ACC112 (cell line): ENCODE results near the gene HTATIP2.
A peak's percentile ranks its signal among the peaks of the same experiment; 100 is the strongest.
"Not testable (repeated sequence)": the region's sequence is repeated elsewhere in the genome, so short reads cannot be mapped to it uniquely, and the experiment has no call there.

ENCODE experiments used
- H2AFZ ChIP-seq: fragments of 200-600 bp; sonication (generic); one replicate; pipeline ENCODE4 v1.6.0; 2017; ENCODE audit warnings: antibody characterized with exemption, low read length; ENCODE audit not compliant: unreplicated experiment
- H3K27ac ChIP-seq: fragments of 200-600 bp; sonication (generic); 2 replicates; pipeline ENCODE4 v1.5.1; 2014; ENCODE audit warnings: low read depth, mild to moderate bottlenecking, antibody characterized with exemption, low read length, moderate library complexity
- H3K27me3 ChIP-seq: fragments of 200-600 bp; sonication (generic); 2 replicates; pipeline ENCODE4 v1.6.1; 2014; ENCODE audit warnings: mild to moderate bottlenecking, antibody characterized with exemption, low read length, moderate library complexity, mixed read lengths; ENCODE audit not compliant: insufficient read depth
- H3K36me3 ChIP-seq: fragments of 200-600 bp; sonication (generic); 2 replicates; pipeline ENCODE4 v1.6.1; 2016; ENCODE audit warnings: mild to moderate bottlenecking, antibody characterized with exemption, low read length, moderate library complexity, mixed read lengths; ENCODE audit not compliant: insufficient read depth
- H3K4me1 ChIP-seq: fragments of 200-600 bp; sonication (generic); one replicate; pipeline ENCODE4 v1.6.1; 2016; ENCODE audit warnings: low read length, mixed read lengths; ENCODE audit not compliant: insufficient read depth, unreplicated experiment, control insufficient read depth
- H3K4me3 ChIP-seq: fragments of 200-600 bp; sonication (generic); 2 replicates; pipeline ENCODE4 v1.5.1; 2014; ENCODE audit warnings: mild to moderate bottlenecking, low read depth, low read length
- H3K79me2 ChIP-seq: fragments of 200-600 bp; sonication (generic); one replicate; pipeline ENCODE4 v1.6.0; 2016; ENCODE audit warnings: low read length; ENCODE audit not compliant: control insufficient read depth, unreplicated experiment, insufficient read depth

HTATIP2 gene

GRCh38 chr11:20372081-20372626 is 8.6 kb downstream of the HTATIP2 start:
- Histone ChIP-seq H3K4me1 (peaks cover 35% of the 10 kb centered on the region), H3K79me2 (peaks cover 25% of the 10 kb centered on the region), H3K27me3 (no peaks in the 10 kb centered on the region), H3K36me3 (peaks cover 43% of the 10 kb centered on the region), H3K4me3 (no peak overlapping the region), H3K27ac (no peak overlapping the region), H2AFZ (no peak overlapping the region)

- H3K4me1 ChIP-seq, result peaks cover 30% of the 10 kb centered on the region
- peaks cover 25% of the 10 kb centered on the region for H3K79me2 ChIP-seq
- H3K36me3 ChIP-seq, result peaks cover 50% of the 10 kb centered on the region
- H3K27ac ChIP-seq, result peak overlapping the region; percentile 76; the same call in 1 of the 2 replicates
- H3K27me3 ChIP-seq, result no peaks in the 10 kb centered on the region
- H2AFZ ChIP-seq, result no peak overlapping the region
- H3K4me3 ChIP-seq, result no peak overlapping the region
Measured at GRCh38 chr11:20373147-20373546, 9.6 kb downstream of the HTATIP2 start.

- H2AFZ ChIP-seq, result no peak overlapping the region
- peaks cover 25% of the 10 kb centered on the region for H3K79me2 ChIP-seq
- H3K4me1 ChIP-seq, result peaks cover 24% of the 10 kb centered on the region
- H3K4me3 ChIP-seq, result no peak overlapping the region
- H3K27me3 ChIP-seq, result no peaks in the 10 kb centered on the region
- H3K27ac ChIP-seq, result peak overlapping the region; percentile 76
- peaks cover 50% of the 10 kb centered on the region for H3K36me3 ChIP-seq
Measured at GRCh38 chr11:20373568-20374209, 10.2 kb downstream of the HTATIP2 start.

GRCh38 chr11:20374741-20375300 is 11.3 kb downstream of the HTATIP2 start:
- no peaks in the 10 kb centered on the region for H3K27me3 ChIP-seq
- H2AFZ ChIP-seq, result no peak overlapping the region
- H3K79me2 ChIP-seq, result peaks cover 17% of the 10 kb centered on the region
- peaks cover 17% of the 10 kb centered on the region for H3K4me1 ChIP-seq
- peaks cover 48% of the 10 kb centered on the region for H3K36me3 ChIP-seq
- peak overlapping the region; percentile 76 for H3K27ac ChIP-seq
- H3K4me3 ChIP-seq, result no peak overlapping the region

GRCh38 chr11:20376162-20376730 is 12.7 kb downstream of the HTATIP2 start:
- Histone ChIP-seq H3K4me3 (no peak overlapping the region), H3K36me3 (peaks cover 41% of the 10 kb centered on the region), H3K27ac (no peak overlapping the region), H3K4me1 (peaks cover 17% of the 10 kb centered on the region), H2AFZ (no peak overlapping the region), H3K27me3 (no peaks in the 10 kb centered on the region), H3K79me2 (peaks cover 6% of the 10 kb centered on the region)

DNA sequence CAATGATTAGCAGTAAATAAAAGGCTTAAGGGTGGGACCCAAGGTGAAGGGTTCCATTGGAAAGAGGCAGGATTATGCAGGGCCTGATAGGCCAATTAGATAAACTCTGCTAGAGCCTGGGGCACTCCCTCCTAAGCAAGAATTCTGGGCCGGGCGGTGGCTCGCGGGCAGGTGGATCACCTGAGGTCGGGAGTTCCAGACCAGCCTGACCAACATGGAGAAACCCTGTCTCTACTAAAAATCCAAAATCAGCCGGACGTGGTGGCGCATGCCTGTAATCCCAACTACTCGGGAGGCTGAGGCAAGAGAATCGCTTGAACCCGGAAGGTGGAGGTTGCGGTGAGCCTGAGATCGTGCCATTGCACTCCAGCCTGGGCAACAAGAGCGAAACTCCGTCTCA is 22.5 kb downstream of the HTATIP2 start:
- not testable (repeated sequence) for H3K27me3 ChIP-seq, H3K4me1 ChIP-seq, H2AFZ ChIP-seq, H3K27ac ChIP-seq, H3K4me3 ChIP-seq, H3K36me3 ChIP-seq
- peaks cover 13% of the 10 kb centered on the region for H3K79me2 ChIP-seq

DNA sequence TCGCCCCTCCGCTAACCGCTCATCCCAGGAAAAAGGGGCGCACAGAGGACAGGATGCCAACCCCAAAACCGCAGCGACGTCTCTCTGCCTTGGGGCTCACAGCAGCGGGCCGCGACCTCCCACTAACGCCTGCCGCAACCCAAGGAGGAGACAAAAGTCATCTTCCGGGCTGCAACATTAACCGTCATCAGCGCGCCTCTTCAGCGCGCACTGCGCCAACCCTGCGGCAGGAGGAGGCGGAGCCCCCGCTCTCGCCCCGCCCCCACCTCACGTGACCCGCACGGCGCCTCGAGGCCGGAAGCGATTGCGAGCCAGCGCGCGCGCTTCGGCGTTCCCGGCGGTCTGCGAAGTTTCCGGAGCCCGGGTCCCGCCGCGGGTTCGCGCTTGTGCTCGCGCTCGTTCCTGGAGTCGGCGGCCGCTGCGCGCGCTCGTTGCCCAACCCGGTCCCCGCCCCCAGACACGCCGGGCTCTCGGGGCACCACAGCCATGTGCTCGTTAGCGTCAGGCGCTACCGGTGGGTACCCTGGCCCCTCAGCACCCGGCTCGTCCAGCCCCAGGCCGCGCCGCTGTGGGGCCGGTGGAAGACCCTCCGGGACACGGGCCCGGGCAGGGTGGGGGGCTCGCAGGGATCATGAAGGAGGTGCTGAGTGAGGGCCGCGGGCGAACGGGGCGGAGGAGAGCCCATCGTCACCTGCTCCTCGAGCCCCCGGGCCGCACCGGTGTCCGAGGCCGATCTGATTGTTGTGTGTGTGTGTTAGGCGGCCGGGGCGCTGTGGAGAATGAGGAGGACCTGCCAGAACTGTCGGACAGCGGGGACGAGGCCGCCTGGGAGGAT is 24.0 kb downstream of the HTATIP2 start, which contains the start of gene PRMT3:
PRMT3 (plus strand) TSS at position 456 of the 835 bp plus-strand sequence; CDS start at position 487, 31 bp downstream.
- Histone ChIP-seq H3K27me3 (no peaks in the 10 kb centered on the region), H3K36me3 (no peaks in the 10 kb centered on the region), H3K4me3 (peak within 1 kb of the TSS; percentile 86), H3K27ac (peak within 1 kb of the TSS; percentile 78), H3K4me1 (peaks cover 9% of the 10 kb centered on the region), H3K79me2 (peaks cover 13% of the 10 kb centered on the region), H2AFZ (peak within 1 kb of the TSS; percentile 76)

DNA sequence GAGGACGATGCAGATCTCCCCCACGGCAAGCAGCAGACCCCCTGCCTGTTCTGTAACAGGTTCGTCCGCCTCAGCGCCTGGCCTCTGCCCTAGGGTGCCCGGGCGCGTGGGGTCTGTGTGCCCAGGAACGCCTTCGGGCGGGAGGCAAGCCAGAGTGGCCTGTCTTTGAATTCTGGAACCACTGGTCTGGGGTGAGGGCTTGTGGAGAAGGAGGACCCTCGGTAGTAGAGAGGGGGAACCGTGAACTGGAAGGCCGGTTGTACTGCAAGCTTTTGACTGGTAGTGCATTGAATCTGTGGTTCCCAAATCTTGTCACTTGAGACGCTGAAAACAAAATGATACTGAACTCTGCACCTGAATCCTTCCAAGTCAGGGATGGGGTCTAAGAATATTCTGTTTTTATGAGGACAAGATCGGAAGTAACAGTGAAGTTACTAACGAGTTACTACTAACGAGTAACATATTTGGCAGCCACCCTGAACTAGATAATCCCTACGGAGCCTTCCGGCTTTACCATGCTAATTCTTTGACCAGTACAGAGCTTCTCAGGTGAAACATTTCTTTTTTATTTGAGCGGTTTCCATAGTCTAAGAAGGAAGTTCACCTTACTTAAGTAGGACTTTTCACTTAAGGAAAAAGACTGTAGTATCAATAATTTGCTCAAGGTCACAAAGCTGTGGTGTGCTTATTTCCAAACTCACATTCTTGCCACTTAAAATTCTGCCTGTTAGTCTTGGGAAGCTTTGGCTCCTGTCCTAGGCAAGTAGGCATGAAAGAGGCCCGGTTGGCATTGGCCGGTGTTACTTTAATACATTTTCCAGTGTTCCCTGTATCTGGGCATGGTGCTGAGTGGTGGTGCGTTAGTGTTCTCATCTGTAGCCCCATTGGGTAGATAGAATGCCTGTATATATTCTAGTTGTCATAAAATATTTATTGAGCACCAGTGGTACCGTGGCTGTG is 24.9 kb downstream of the HTATIP2 start:
- Histone ChIP-seq H3K36me3 (no peaks in the 10 kb centered on the region), H3K79me2 (peaks cover 13% of the 10 kb centered on the region), H3K27me3 (no peaks in the 10 kb centered on the region), H3K4me1 (peaks cover 9% of the 10 kb centered on the region), H3K27ac (peak overlapping the region; percentile 78; the same call in 1 of the 2 replicates), H3K4me3 (peak overlapping the region; percentile 86), H2AFZ (peak overlapping the region; percentile 76)

- no peaks in the 10 kb centered on the region for H3K79me2 ChIP-seq
Measured at GRCh38 chr11:20397281-20397680, 33.8 kb downstream of the HTATIP2 start.

More at GRCh38 chr11:20397281-20397680, 33.8 kb downstream of the HTATIP2 start:
- Histone ChIP-seq H3K4me3 (no peak overlapping the region), H3K27me3 (no peaks in the 10 kb centered on the region), H2AFZ (no peak overlapping the region), H3K4me1 (no peaks in the 10 kb centered on the region), H3K27ac (no peak overlapping the region), H3K36me3 (0 out of 2 replicates have a peak, but pooled peaks cover 4% of the 10 kb centered on the region)
